ENCODE data around the gene TRIO.

Gene TRIO

GRCh38 chr5:14267166-14267838 is 124.2 kb downstream of the TRIO start:
- DNase-seq (ENCODE audit: low read depth) = no peak

GRCh38 chr5:14267991-14268708 is 125.0 kb downstream of the TRIO start:
- DNase-seq (ENCODE audit: low read depth) = no peak

GRCh38 chr5:14268738-14269137 is 125.6 kb downstream of the TRIO start:
- DNase-seq (ENCODE audit: low read depth) = no peak

- no peak for DNase-seq (ENCODE audit: low read depth)
Measured at GRCh38 chr5:14269395-14269794, 126.3 kb downstream of the TRIO start.

- no peak for DNase-seq (ENCODE audit: low read depth)
Measured at GRCh38 chr5:14270209-14270702, 127.1 kb downstream of the TRIO start.

GRCh38 chr5:14272548-14273205 is 129.5 kb downstream of the TRIO start:
- no peak for DNase-seq (ENCODE audit: low read depth)

GRCh38 chr5:14273207-14273767 is 130.1 kb downstream of the TRIO start:
- DNase-seq (ENCODE audit: low read depth) = no peak

- DNase-seq (ENCODE audit: low read depth) = no peak
Measured at GRCh38 chr5:14276380-14276779, 133.2 kb downstream of the TRIO start.

- no peak for DNase-seq (ENCODE audit: low read depth)
Measured at GRCh38 chr5:14277385-14278320, 134.5 kb downstream of the TRIO start.

GRCh38 chr5:14280294-14280854 is 137.2 kb downstream of the TRIO start:
- no peak for DNase-seq (ENCODE audit: low read depth)

- DNase-seq (ENCODE audit: low read depth) = no peak
Measured at GRCh38 chr5:14281746-14282181, 138.6 kb downstream of the TRIO start.

GRCh38 chr5:14283139-14283538 is 140.0 kb downstream of the TRIO start:
- no peak for DNase-seq (ENCODE audit: low read depth)

GRCh38 chr5:14284392-14285148 is 141.4 kb downstream of the TRIO start:
- no peak for DNase-seq (ENCODE audit: low read depth)

GRCh38 chr5:14286007-14286406 is 142.9 kb downstream of the TRIO start:
- DNase-seq (ENCODE audit: low read depth) = no peak

GRCh38 chr5:14286574-14287421 is 143.7 kb downstream of the TRIO start:
- DNase-seq (ENCODE audit: low read depth) = no peak

GRCh38 chr5:14292766-14293658 is 149.9 kb downstream of the TRIO start:
- DNase-seq (ENCODE audit: low read depth) = no peak

- no peak for DNase-seq (ENCODE audit: low read depth)
Measured at GRCh38 chr5:14295610-14296009, 152.5 kb downstream of the TRIO start.

- no peak for DNase-seq (ENCODE audit: low read depth)
Measured at GRCh38 chr5:14296533-14297331, 153.6 kb downstream of the TRIO start.
